Measurements from ENCODE around the gene TMEM25. TPM values are rescaled to one million over a fixed set of nuclear protein-coding genes. Genes with fewer than 3 reads are reported as not detected.

Gene TMEM25
- total RNA-seq, 4 donors from 2014 or later, result 18.8 to 22.8 (median 21.0) TPM

- intact Hi-C loops (cut with DNase I; ENCODE audit: low total_unique reads), result no loop called here
- 78 to 83% methylated on average over 27 of the region's 27 CpGs for WGBS, 2 donors
- no peak for DNase-seq (ENCODE audit: low spot score in 2 of 2)
- TF ChIP-seq POLR2A (IDR thresholded peaks at IDR 0.05), result no peak
- TF ChIP-seq CTCF (IDR thresholded peaks at IDR 0.05), result no peak
- no peak overlapping the region for H3K4me3 ChIP-seq (ENCODE audit: low read depth, poor library complexity, severe bottlenecking)
Measured at GRCh38 chr11:118533769-118534729, 3.1 kb downstream of the TMEM25 start.

GRCh38 chr11:118535261-118535660, 4.3 kb downstream of the TMEM25 start:
- TF ChIP-seq CTCF (IDR thresholded peaks at IDR 0.05) (no peak), POLR2A (IDR thresholded peaks at IDR 0.05) (no peak)
- no peak overlapping the region for H3K4me3 ChIP-seq (ENCODE audit: low read depth, poor library complexity, severe bottlenecking)
- intact Hi-C loops (cut with DNase I; ENCODE audit: low total_unique reads), result no loop called here
- DNase-seq (ENCODE audit: low spot score in 2 of 2), result no peak
- WGBS, 2 donors, result 79 to 83% methylated on average over 9 of the region's 9 CpGs

GRCh38 chr11:118536726-118537125, 5.7 kb downstream of the TMEM25 start:
- no peak for DNase-seq (ENCODE audit: low spot score in 2 of 2)
- intact Hi-C loops (cut with DNase I; ENCODE audit: low total_unique reads), result no loop called here
- no peak for TF ChIP-seq POLR2A (IDR thresholded peaks at IDR 0.05)
- no peak overlapping the region for H3K4me3 ChIP-seq (ENCODE audit: low read depth, poor library complexity, severe bottlenecking)
- 94 to 96% methylated on average over 5 of the region's 5 CpGs for WGBS, 2 donors

- no peak for TF ChIP-seq POLR2A (IDR thresholded peaks at IDR 0.05)
- TF ChIP-seq CTCF (IDR thresholded peaks at IDR 0.05), result no peak
- intact Hi-C loops (cut with DNase I; ENCODE audit: low total_unique reads), result no loop called here
- no peak for DNase-seq (ENCODE audit: low spot score in 2 of 2)
- H3K4me3 ChIP-seq (ENCODE audit: low read depth, poor library complexity, severe bottlenecking), result no peak overlapping the region
- 68 to 92% methylated on average over 6 of the region's 6 CpGs for WGBS, 2 donors
Measured at GRCh38 chr11:118537409-118537980, 6.5 kb downstream of the TMEM25 start.

GRCh38 chr11:118544010-118544646, 13.1 kb downstream of the TMEM25 start:
- 92 to 95% methylated on average over 8 of the region's 8 CpGs for WGBS, 2 donors
- intact Hi-C loops (cut with DNase I; ENCODE audit: low total_unique reads), result no loop called here
- DNase-seq (ENCODE audit: low spot score in 2 of 2), result no peak
- no peak for TF ChIP-seq POLR2A (IDR thresholded peaks at IDR 0.05)
- TF ChIP-seq CTCF (IDR thresholded peaks at IDR 0.05), result no peak
- no peak overlapping the region for H3K4me3 ChIP-seq (ENCODE audit: low read depth, poor library complexity, severe bottlenecking)

- intact Hi-C loops (cut with DNase I; ENCODE audit: low total_unique reads), result no loop called here
- TF ChIP-seq CTCF (IDR thresholded peaks at IDR 0.05) (no peak), POLR2A (IDR thresholded peaks at IDR 0.05) (no peak)
- no peak overlapping the region for H3K4me3 ChIP-seq (ENCODE audit: low read depth, poor library complexity, severe bottlenecking)
- WGBS, 2 donors, result 87 to 89% methylated on average over 3 of the region's 3 CpGs
- peak in 1 of 2 donors; percentile 53 for DNase-seq (ENCODE audit: low spot score in 2 of 2)
Measured at GRCh38 chr11:118544647-118545010, 13.6 kb downstream of the TMEM25 start.
